ENCODE data around the gene WDR12. TPM values are rescaled to one million over a fixed set of nuclear protein-coding genes. Genes with fewer than 3 reads are reported as not detected.

Gene WDR12
- polyA plus RNA-seq, 1 of the 3 experiments (the other 2 are of a cell fraction) = 21.2 TPM

DNA sequence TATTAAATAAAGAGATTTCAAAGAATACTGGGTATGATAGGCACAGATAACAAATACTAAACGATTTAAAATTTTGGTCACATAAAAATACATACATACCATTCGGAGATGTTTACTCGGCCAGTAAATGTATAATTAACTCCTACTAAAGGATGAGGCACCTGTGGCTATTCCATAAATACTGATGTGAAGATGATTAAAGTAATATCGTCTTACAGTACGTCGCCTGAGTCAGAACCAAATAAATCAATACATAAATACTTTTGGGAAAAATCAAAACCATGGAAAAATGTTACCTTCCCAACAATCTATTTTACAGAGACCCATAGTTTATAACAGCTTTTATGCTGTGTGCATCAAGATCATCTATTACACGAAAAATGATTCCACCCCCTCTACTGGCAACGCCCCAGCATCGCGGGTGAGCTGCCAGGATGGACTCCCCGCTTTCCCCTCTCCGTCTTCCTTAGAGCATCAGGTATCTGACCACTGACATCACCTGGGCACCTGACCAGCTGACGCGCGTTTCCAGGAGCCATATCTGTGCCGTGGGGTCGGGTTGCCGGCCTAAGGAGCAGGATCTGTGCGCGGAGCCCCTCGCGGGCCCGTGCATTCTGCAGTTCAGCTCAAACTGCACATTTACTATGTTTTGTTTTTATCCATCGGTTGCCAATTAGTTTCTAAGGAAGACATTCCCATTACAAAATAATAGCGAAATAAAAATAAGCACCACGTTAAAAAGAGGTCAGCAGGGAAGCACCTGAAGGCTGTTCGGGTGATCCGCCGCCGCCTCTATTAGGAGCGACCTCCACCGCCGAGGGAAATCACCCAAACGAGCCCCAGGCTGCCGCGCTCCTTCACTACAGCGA lies 40.8 kb downstream of the WDR12 start:
- no peaks in the 10 kb centered on the region; a peak in 2 of 4 replicates for H3K4me1 ChIP-seq (ENCODE audit: control insufficient read depth in 1 of 2, insufficient read depth in 2 of 2, low read depth in 1 of 2, low read length in 1 of 2)

More for the DNA sequence above, 40.8 kb downstream of the WDR12 start:
- H3K4me2 ChIP-seq = peak overlapping the region; percentile 89
- ChIA-PET POLR2A (interaction anchor here (0.9 to 1.3 kb wide), 3 partner anchors 11 to 368 kb away, joined by 3 to 4 read pairs (median 4); partner anchors contain the start of genes CARF, CYP20A1 and WDR12), CTCF (interaction anchor here (0.6 to 2.2 kb wide), 18 partner anchors 9 to 583 kb away, joined by 3 to 28 read pairs (median 3); no protein-coding TSS in a partner anchor)
- H3K27ac ChIP-seq (ENCODE audit: low read depth in 2 of 2, low read length in 1 of 2) = peak overlapping the region; percentile 82 to 86
- DNase-seq = peak; percentile 85
- H3K9me3 ChIP-seq = no peaks in the 10 kb centered on the region
- WGBS (ENCODE audit: low lambda C conversion rate) = under 1% methylated on average over 34 of the region's 37 CpGs
- H3F3A ChIP-seq (replicated peaks; ENCODE audit: insufficient read depth) = peaks cover 17% of the 10 kb centered on the region
- TF ChIP-seq NFIC (IDR thresholded peaks at IDR 0.05; ENCODE audit: borderline replicate concordance) = peak; percentile 30
- TF ChIP-seq TEAD4 (IDR thresholded peaks at IDR 0.05; ENCODE audit: borderline replicate concordance, insufficient read depth) = no peak
- peak; percentile 66 for TF ChIP-seq RAD21 (IDR thresholded peaks at IDR 0.05; ENCODE audit: low read length)
- TF ChIP-seq SIN3A (IDR thresholded peaks at IDR 0.05; ENCODE audit: borderline replicate concordance, low read depth, low read length) = no peak
- peak; percentile 58 for TF ChIP-seq SMC3 (IDR thresholded peaks at IDR 0.05; ENCODE audit: low read depth, low read length)
- TF ChIP-seq IRF3 (IDR thresholded peaks at IDR 0.05; ENCODE audit: low read depth, low read length) = no peak
- TF ChIP-seq, protein P1, sequence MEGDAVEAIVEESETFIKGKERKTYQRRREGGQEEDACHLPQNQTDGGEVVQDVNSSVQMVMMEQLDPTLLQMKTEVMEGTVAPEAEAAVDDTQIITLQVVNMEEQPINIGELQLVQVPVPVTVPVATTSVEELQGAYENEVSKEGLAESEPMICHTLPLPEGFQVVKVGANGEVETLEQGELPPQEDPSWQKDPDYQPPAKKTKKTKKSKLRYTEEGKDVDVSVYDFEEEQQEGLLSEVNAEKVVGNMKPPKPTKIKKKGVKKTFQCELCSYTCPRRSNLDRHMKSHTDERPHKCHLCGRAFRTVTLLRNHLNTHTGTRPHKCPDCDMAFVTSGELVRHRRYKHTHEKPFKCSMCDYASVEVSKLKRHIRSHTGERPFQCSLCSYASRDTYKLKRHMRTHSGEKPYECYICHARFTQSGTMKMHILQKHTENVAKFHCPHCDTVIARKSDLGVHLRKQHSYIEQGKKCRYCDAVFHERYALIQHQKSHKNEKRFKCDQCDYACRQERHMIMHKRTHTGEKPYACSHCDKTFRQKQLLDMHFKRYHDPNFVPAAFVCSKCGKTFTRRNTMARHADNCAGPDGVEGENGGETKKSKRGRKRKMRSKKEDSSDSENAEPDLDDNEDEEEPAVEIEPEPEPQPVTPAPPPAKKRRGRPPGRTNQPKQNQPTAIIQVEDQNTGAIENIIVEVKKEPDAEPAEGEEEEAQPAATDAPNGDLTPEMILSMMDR (IDR thresholded peaks at IDR 0.05) = peak; percentile 68
- TF ChIP-seq USF1 (IDR thresholded peaks at IDR 0.05; ENCODE audit: borderline replicate concordance, low read depth) = peak; percentile 28; the same call in 1 of the 2 replicates
- peak; percentile 23; the same call in 1 of the 2 replicates for TF ChIP-seq RCOR1 (IDR thresholded peaks at IDR 0.05; ENCODE audit: low read length)
- no peak for TF ChIP-seq USF2 (IDR thresholded peaks at IDR 0.05; ENCODE audit: borderline replicate concordance, low read depth, low read length)
- H2AFZ ChIP-seq (ENCODE audit: low read depth) = peak overlapping the region; percentile 96
- no peaks in the 10 kb centered on the region; the same call in 1 of the 2 replicates for H3K79me2 ChIP-seq (ENCODE audit: insufficient read depth)
- no peaks in the 10 kb centered on the region for H3K27me3 ChIP-seq (ENCODE audit: insufficient read depth)
- H3K9me2 ChIP-seq = no peaks in the 10 kb centered on the region
- H3K36me3 ChIP-seq (replicated peaks in 1 of 2; ENCODE audit: control insufficient read depth in 1 of 2, insufficient read depth in 2 of 2, low read length in 1 of 2) = no peaks in the 10 kb centered on the region
- peak overlapping the region; percentile 90 for H3K9ac ChIP-seq
- peak overlapping the region; percentile 90 to 91 for H3K4me3 ChIP-seq (ENCODE audit: low read depth in 2 of 2, low read length in 1 of 2)
- no peaks in the 10 kb centered on the region for H4K20me1 ChIP-seq (ENCODE audit: insufficient read depth)
